Brain microvascular endothelial cell (primary cell): ENCODE data around the gene PDSS2.

ENCODE experiments used
- DNase-seq: peaks from one replicate; pipeline ENCODE4 v3.0.0-alpha.2; 2020
- H3K27ac ChIP-seq: fragments of 250-450 bp; sonication (Bioruptor Pico); 2 replicates; pipeline ENCODE4 v1.5.1; 2020; ENCODE audit warnings: mild to moderate bottlenecking, moderate library complexity
- H3K27me3 ChIP-seq: fragments of 250-450 bp; sonication (Bioruptor Pico); replicated peaks from 2 replicates; pipeline ENCODE4 v1.5.1; 2020; ENCODE audit warnings: mild to moderate bottlenecking
- H3K36me3 ChIP-seq: fragments of 250-450 bp; sonication (Bioruptor Pico); replicated peaks from 2 replicates; pipeline ENCODE4 v1.5.1; 2020; ENCODE audit warnings: mild to moderate bottlenecking
- H3K4me3 ChIP-seq: 2 replicates; pipeline ENCODE4 v1.5.1; 2011; ENCODE audit warnings: low read depth, mild to moderate bottlenecking, control low read depth, low read length, moderate library complexity
- in situ Hi-C: cut with HindIII; loops from 2 replicates; pipeline ENCODE4 v1.10.0; 2017; ENCODE audit warnings: low sequenced_read_pairs, low pct_ligation_motif_present
- TF ChIP-seq, protein P1 (sequence below): IDR thresholded peaks from 2 replicates; pipeline ENCODE4 v1.5.1; 2011; ENCODE audit warnings: low read depth, mild to moderate bottlenecking, moderate library complexity, low read length, control low read depth, inconsistent platforms; ENCODE audit errors: missing control alignments

Gene PDSS2

DNA sequence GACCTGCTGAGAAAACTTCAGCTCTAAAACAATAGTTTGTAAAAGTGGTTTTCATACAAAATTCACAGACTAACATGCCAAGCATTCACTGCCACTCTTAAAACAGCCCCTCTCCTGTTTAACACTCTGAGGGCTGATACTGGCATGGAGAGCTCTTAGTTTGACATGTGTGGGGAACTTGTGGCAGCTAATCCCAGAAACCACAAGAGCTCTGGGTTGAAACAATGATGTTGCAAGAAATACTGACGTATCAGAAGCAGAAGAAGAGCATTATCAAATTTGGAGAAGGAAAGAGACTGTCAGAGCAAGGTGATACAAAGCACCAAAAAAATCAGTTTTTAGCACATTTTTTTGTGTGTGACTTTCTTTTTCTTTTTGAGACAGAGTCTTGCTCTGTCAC lies 349.2 kb downstream of the PDSS2 start:
- in situ Hi-C loops, result no loop called here

DNA sequence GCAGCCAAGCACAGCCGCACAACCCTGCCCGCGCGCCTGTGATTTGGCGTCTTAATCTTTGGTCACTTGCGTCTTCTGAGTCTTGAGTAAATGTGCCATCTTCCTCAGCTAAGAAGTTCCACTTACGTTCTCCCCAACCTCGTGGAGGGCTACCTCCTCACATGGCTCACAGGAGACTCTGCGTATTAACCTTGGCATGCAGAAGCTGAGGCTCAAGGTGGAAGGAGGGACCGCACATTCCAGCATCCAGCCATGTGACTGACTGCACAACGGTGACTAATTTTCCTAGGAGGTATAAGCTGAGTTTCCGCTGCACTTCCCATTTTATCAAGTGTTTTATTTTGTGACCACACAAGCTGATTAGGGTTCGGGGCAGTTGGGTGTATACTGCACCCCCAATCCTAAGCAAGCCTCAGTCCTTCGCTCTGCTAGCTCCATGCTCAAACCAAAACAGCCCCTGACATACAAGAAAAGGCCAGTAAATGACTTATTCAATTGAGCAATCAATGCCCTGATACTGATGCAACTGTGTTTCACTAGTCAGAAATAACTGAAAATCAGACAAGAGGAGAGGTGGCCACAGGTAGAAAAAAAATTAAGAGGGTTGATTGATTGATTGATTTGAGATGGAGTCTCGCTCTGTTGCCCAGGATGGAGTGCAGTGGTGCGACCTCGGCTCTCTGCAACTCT lies 351.0 kb downstream of the PDSS2 start:
- no peaks in the 10 kb centered on the region for H3K27me3 ChIP-seq
- in situ Hi-C loops, result no loop called here
- peak; percentile 55 for DNase-seq
- no peaks in the 10 kb centered on the region for H3K36me3 ChIP-seq
- H3K27ac ChIP-seq, result no peak overlapping the region
- peak overlapping the region; percentile 15 for H3K4me3 ChIP-seq
- TF ChIP-seq, protein P1, sequence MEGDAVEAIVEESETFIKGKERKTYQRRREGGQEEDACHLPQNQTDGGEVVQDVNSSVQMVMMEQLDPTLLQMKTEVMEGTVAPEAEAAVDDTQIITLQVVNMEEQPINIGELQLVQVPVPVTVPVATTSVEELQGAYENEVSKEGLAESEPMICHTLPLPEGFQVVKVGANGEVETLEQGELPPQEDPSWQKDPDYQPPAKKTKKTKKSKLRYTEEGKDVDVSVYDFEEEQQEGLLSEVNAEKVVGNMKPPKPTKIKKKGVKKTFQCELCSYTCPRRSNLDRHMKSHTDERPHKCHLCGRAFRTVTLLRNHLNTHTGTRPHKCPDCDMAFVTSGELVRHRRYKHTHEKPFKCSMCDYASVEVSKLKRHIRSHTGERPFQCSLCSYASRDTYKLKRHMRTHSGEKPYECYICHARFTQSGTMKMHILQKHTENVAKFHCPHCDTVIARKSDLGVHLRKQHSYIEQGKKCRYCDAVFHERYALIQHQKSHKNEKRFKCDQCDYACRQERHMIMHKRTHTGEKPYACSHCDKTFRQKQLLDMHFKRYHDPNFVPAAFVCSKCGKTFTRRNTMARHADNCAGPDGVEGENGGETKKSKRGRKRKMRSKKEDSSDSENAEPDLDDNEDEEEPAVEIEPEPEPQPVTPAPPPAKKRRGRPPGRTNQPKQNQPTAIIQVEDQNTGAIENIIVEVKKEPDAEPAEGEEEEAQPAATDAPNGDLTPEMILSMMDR, result no peak

More for the DNA sequence above, 349.2 kb downstream of the PDSS2 start:
- Histone ChIP-seq H3K4me3 (no peak overlapping the region), H3K27ac (no peak overlapping the region), H3K27me3 (no peaks in the 10 kb centered on the region), H3K36me3 (no peaks in the 10 kb centered on the region)
- TF ChIP-seq, protein P1, result no peak
- no peak for DNase-seq

DNA sequence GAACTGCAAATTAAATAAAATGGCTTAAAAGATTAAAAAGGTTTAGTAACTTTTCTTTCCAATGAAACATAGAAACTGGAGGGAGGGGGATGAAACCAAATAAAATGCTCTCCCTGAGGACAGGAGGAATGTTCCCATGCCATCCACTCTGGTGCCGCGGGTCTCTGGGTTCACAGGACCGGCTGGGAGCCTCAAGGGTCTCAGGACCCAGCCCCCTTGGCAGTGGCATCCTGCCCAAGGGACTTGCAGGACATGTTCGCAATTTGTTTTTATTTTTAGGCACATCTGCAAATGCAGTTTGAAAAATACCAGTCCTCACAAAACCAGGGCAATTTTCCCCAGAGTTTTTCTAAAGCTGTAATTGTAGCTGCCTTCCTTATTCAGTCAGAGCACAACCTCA lies 351.6 kb downstream of the PDSS2 start:
- TF ChIP-seq, protein P1, result no peak
- Histone ChIP-seq H3K27me3 (no peaks in the 10 kb centered on the region), H3K36me3 (no peaks in the 10 kb centered on the region), H3K4me3 (no peak overlapping the region), H3K27ac (no peak overlapping the region)
- in situ Hi-C loops, result no loop called here
- DNase-seq, result no peak

DNA sequence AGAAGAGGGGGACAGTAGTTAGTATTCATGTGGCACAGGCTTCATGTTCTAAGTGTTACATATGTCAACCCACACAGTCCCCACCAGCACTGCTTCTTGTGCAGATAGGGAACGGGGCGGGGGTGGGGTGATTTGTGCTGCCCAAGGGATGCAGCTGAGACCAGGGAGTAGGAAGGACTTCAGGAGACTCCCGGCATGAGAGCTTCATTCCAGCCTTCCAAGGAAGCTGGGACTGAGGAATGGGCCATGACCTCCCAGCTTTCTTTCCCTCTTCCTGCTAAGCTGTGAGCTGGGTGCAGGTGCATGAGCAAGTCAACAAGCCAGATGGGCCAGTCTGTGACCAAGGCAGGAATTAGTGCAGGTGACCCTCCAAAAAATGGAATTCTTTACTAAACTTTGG lies 353.2 kb downstream of the PDSS2 start:
- TF ChIP-seq, protein P1, result no peak
- no peak overlapping the region for H3K4me3 ChIP-seq
- in situ Hi-C loops, result no loop called here
- no peaks in the 10 kb centered on the region for H3K36me3 ChIP-seq
- no peak for DNase-seq
- H3K27me3 ChIP-seq, result no peaks in the 10 kb centered on the region
- H3K27ac ChIP-seq, result no peak overlapping the region

- Histone ChIP-seq H3K27me3 (no peaks in the 10 kb centered on the region), H3K36me3 (no peaks in the 10 kb centered on the region), H3K4me3 (no peak overlapping the region), H3K27ac (no peak overlapping the region)
- DNase-seq, result no peak
- TF ChIP-seq, protein P1, result no peak
- in situ Hi-C loops, result no loop called here
Measured at GRCh38 chr6:107105511-107106116, 353.8 kb downstream of the PDSS2 start.
